Fibroblast of skin of abdomen (primary cell): ENCODE results near the gene USP31.

ENCODE experiments used
- DNase-seq: peaks from one replicate; pipeline ENCODE4 v3.0.0-alpha.2; 2013

The USP31 gene

GRCh38 chr16:23057013-23057596, 92.1 kb downstream of the USP31 start:
- no peak for DNase-seq

GRCh38 chr16:23055481-23055880, 93.8 kb downstream of the USP31 start:
- DNase-seq, result no peak

- DNase-seq, result no peak
These were observed 96.2 kb downstream of the USP31 start for GRCh38 chr16:23052908-23053580.

GRCh38 chr16:23052221-23052620, 97.0 kb downstream of the USP31 start:
- no peak for DNase-seq

GRCh38 chr16:23051587-23051986, 97.7 kb downstream of the USP31 start:
- DNase-seq, result no peak

GRCh38 chr16:23048164-23048563, 101.1 kb downstream of the USP31 start:
- DNase-seq, result no peak

GRCh38 chr16:23045025-23045424, 104.2 kb downstream of the USP31 start:
- DNase-seq, result no peak

GRCh38 chr16:23040246-23040645, 109.0 kb downstream of the USP31 start:
- no peak for DNase-seq

- DNase-seq, result no peak
These were observed 110.1 kb downstream of the USP31 start for GRCh38 chr16:23039118-23039517.

GRCh38 chr16:23035240-23035639, 114.0 kb downstream of the USP31 start:
- no peak for DNase-seq

- no peak for DNase-seq
These were observed 117.6 kb downstream of the USP31 start for GRCh38 chr16:23031508-23032098.

- DNase-seq, result no peak
These were observed 119.4 kb downstream of the USP31 start for GRCh38 chr16:23029733-23030420.

- no peak for DNase-seq
These were observed 121.9 kb downstream of the USP31 start for GRCh38 chr16:23027386-23027785.

- peak; percentile 17 for DNase-seq
These were observed 122.4 kb downstream of the USP31 start for GRCh38 chr16:23026784-23027362.

- peak; percentile 1 for DNase-seq
These were observed 123.5 kb downstream of the USP31 start for GRCh38 chr16:23025692-23026307.

GRCh38 chr16:23024044-23024443, 125.2 kb downstream of the USP31 start:
- no peak for DNase-seq

- DNase-seq, result no peak
These were observed 129.2 kb downstream of the USP31 start for GRCh38 chr16:23020084-23020483.

GRCh38 chr16:23016368-23016767, 132.9 kb downstream of the USP31 start:
- DNase-seq, result no peak

GRCh38 chr16:23015580-23015979, 133.7 kb downstream of the USP31 start:
- no peak for DNase-seq

- no peak for DNase-seq
These were observed 134.7 kb downstream of the USP31 start for GRCh38 chr16:23014592-23014991.
